ENCODE measurements around the gene CDH22.

The CDH22 gene

GRCh38 chr20:46233701-46234100, 74.6 kb downstream of the CDH22 start:
- DNase-seq = no peak

GRCh38 chr20:46232539-46232938, 75.8 kb downstream of the CDH22 start:
- no peak for DNase-seq

GRCh38 chr20:46230801-46231282, 77.5 kb downstream of the CDH22 start:
- peak; percentile 6 for DNase-seq

GRCh38 chr20:46230106-46230491, 78.2 kb downstream of the CDH22 start:
- no peak for DNase-seq

- no peak for DNase-seq
Measured at GRCh38 chr20:46229478-46230105, 78.7 kb downstream of the CDH22 start.

- no peak for DNase-seq
Measured at GRCh38 chr20:46228670-46229069, 79.6 kb downstream of the CDH22 start.

GRCh38 chr20:46227272-46227767, 81.0 kb downstream of the CDH22 start:
- no peak for DNase-seq

GRCh38 chr20:46226602-46227001, 81.7 kb downstream of the CDH22 start:
- DNase-seq = no peak

GRCh38 chr20:46222521-46223007, 85.7 kb downstream of the CDH22 start:
- DNase-seq = no peak

- no peak for DNase-seq
Measured at GRCh38 chr20:46221256-46221833, 87.0 kb downstream of the CDH22 start.

GRCh38 chr20:46220455-46221207, 87.7 kb downstream of the CDH22 start:
- no peak for DNase-seq

GRCh38 chr20:46219920-46220319, 88.4 kb downstream of the CDH22 start:
- DNase-seq = no peak

- DNase-seq = no peak
Measured at GRCh38 chr20:46219190-46219589, 89.1 kb downstream of the CDH22 start.

- no peak for DNase-seq
Measured at GRCh38 chr20:46218656-46219055, 89.6 kb downstream of the CDH22 start.

GRCh38 chr20:46217583-46217982, 90.7 kb downstream of the CDH22 start:
- no peak for DNase-seq

GRCh38 chr20:46216770-46217464, 91.4 kb downstream of the CDH22 start:
- no peak for DNase-seq

GRCh38 chr20:46215913-46216707, 92.2 kb downstream of the CDH22 start:
- peak; percentile 78 for DNase-seq

- DNase-seq = no peak
Measured at GRCh38 chr20:46214824-46215488, 93.3 kb downstream of the CDH22 start.

GRCh38 chr20:46213946-46214823, 94.1 kb downstream of the CDH22 start:
- DNase-seq = no peak

- DNase-seq = no peak
Measured at GRCh38 chr20:46212876-46213275, 95.4 kb downstream of the CDH22 start.

GRCh38 chr20:46212252-46212651, 96.0 kb downstream of the CDH22 start:
- no peak for DNase-seq

All from GDM1 (cell line).